Subcutaneous abdominal adipose tissue (tissue), 5 donors: ENCODE results near the gene ZCCHC17.

Experiments used
- H3K27ac ChIP-seq: one replicate; pipeline ENCODE4 v1.7.0; 2013; ENCODE audit warnings: low read depth, mild to moderate bottlenecking, inconsistent platforms, low read length, moderate library complexity
- H3K27me3 ChIP-seq, 5 donors: one replicate each; pipeline ENCODE4 v1.7.0; 2013; ENCODE audit warnings: low read length in 5 of 5, inconsistent platforms in 1 of 5; ENCODE audit not compliant: control insufficient read depth in 5 of 5, insufficient read depth in 4 of 5
- H3K36me3 ChIP-seq, 5 donors: one replicate each; pipeline ENCODE4 v1.7.0; 2013; ENCODE audit warnings: low read length in 5 of 5; ENCODE audit not compliant: control insufficient read depth in 5 of 5, insufficient read depth in 5 of 5
- H3K4me1 ChIP-seq, 5 donors: one replicate each; pipeline ENCODE4 v1.7.0; 2013; ENCODE audit warnings: low read length in 5 of 5, mild to moderate bottlenecking in 3 of 5, moderate library complexity in 1 of 5; ENCODE audit not compliant: control insufficient read depth in 5 of 5, insufficient read depth in 5 of 5
- H3K4me3 ChIP-seq, 5 donors: one replicate each; pipeline ENCODE4 v1.7.0; 2013; ENCODE audit warnings: low read length in 5 of 5, low read depth in 1 of 5
- H3K9ac ChIP-seq, 5 donors: one replicate each; pipeline ENCODE4 v1.7.0; 2013; ENCODE audit warnings: low read length in 5 of 5, mild to moderate bottlenecking in 4 of 5, moderate library complexity in 3 of 5
- H3K9me3 ChIP-seq, 5 donors: one replicate each; pipeline ENCODE4 v1.7.0; 2013; ENCODE audit warnings: low read length in 5 of 5; ENCODE audit not compliant: control insufficient read depth in 5 of 5
- donor health status: healthy.
- donor health status: healthy.
- donor health status: healthy.
- donor health status: healthy.
- donor health status: healthy.

Gene ZCCHC17

GRCh38 chr1:31302709-31303441 lies 6.0 kb downstream of the ZCCHC17 start:
- peaks cover 0 to 4% (median 0%) of the 10 kb centered on the region in 5 donors for H3K36me3 ChIP-seq
- no peaks in the 10 kb centered on the region for H3K27me3 ChIP-seq
- H3K9me3 ChIP-seq: no peaks in the 10 kb centered on the region
- no peak overlapping the region for H3K4me3 ChIP-seq
- H3K4me1 ChIP-seq: peaks cover 3 to 7% (median 5%) of the 10 kb centered on the region in 5 donors
- no peak overlapping the region for H3K27ac ChIP-seq
- H3K9ac ChIP-seq: no peak overlapping the region

- Histone ChIP-seq H3K9ac (no peak overlapping the region), H3K4me3 (no peak overlapping the region), H3K27ac (no peak overlapping the region), H3K27me3 (no peaks in the 10 kb centered on the region), H3K4me1 (peaks cover 0 to 1% (median 0%) of the 10 kb centered on the region in 5 donors), H3K9me3 (no peaks in the 10 kb centered on the region), H3K36me3 (peaks cover 7 to 17% (median 12%) of the 10 kb centered on the region in 5 donors)
Measured at GRCh38 chr1:31306278-31306677, 9.4 kb downstream of the ZCCHC17 start.

DNA sequence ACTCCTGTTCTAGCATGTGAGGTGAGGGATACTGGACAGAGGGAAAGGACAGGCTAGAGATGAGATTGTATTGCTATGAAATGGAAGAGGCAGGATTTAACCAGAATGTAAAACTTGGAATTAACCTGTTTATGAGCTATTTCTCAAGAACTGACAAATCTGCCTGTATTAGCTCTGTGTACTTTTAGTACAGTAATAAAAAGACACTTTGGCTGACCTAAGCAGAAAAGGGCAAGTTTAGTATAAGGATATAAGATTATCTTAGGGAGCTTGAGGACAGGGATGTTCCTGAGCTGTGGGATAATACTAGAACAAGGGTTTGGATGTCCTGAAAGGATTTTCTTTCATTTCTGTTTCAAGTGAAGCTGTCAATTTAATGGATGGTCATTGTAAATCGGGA lies 11.2 kb downstream of the ZCCHC17 start:
- H3K4me3 ChIP-seq: no peak overlapping the region

GRCh38 chr1:31310198-31310597 lies 13.4 kb downstream of the ZCCHC17 start:
- H3K9ac ChIP-seq: no peak overlapping the region
- peaks cover 0 to 7% (median 0%) of the 10 kb centered on the region in 5 donors for H3K4me1 ChIP-seq
- H3K9me3 ChIP-seq: no peaks in the 10 kb centered on the region
- no peaks in the 10 kb centered on the region for H3K27me3 ChIP-seq
- no peak overlapping the region for H3K27ac ChIP-seq
- H3K36me3 ChIP-seq: peaks cover 15 to 42% (median 23%) of the 10 kb centered on the region in 5 donors
- H3K4me3 ChIP-seq: no peak overlapping the region

More for the DNA sequence above, 11.2 kb downstream of the ZCCHC17 start:
- no peaks in the 10 kb centered on the region for H3K4me1 ChIP-seq
- no peaks in the 10 kb centered on the region for H3K27me3 ChIP-seq
- H3K9me3 ChIP-seq: no peaks in the 10 kb centered on the region
- no peak overlapping the region for H3K9ac ChIP-seq
- H3K27ac ChIP-seq: no peak overlapping the region
- H3K36me3 ChIP-seq: peaks cover 15 to 30% (median 20%) of the 10 kb centered on the region in 5 donors

DNA sequence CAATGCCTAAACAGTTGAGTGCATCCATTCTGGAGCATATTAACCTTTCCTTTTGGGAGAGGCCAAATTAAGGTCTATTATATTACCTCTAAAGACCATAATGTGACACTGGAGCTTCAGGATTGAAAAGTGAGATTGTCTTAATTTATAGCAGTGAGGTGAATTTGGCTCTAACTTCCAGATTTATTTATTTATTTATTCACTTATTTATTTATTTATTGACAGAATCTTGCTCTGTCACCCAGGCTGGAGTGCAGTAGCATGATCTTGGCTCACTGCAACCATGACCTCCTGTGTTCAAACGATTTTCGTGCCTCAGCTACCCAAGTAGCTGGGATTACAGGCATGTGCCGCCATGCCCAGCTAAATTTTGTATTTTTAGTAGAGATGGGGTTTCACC lies 19.1 kb downstream of the ZCCHC17 start:
- no peak overlapping the region for H3K27ac ChIP-seq
- no peaks in the 10 kb centered on the region for H3K27me3 ChIP-seq
- H3K9ac ChIP-seq: no peak overlapping the region
- H3K4me3 ChIP-seq: no peak overlapping the region
- peaks cover 0 to 7% (median 0%) of the 10 kb centered on the region in 5 donors for H3K4me1 ChIP-seq
- H3K36me3 ChIP-seq: peaks cover 39 to 65% (median 43%) of the 10 kb centered on the region in 5 donors
- H3K9me3 ChIP-seq: no peaks in the 10 kb centered on the region

DNA sequence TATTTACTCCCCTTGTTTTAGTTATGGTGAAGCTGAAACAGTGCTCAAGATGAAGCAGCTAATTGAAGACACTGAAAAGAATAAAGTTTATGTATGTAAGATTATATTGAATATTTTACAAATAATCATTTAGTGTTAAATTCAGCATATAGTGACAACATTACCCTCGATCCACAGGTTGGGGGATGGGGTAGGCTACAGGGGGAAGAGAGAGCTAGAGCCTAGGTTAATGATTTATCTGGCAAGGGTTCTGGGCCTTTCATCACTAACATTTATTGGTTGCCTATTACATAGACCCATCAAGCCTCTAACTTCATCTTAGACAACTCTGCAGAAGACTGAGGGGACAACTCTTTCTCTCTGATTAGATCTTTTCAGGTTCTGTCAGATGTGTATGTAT lies 21.3 kb downstream of the ZCCHC17 start:
- Histone ChIP-seq H3K27me3 (no peaks in the 10 kb centered on the region), H3K4me1 (peaks cover 0 to 7% (median 0%) of the 10 kb centered on the region in 5 donors), H3K36me3 (peaks cover 28 to 52% (median 35%) of the 10 kb centered on the region in 5 donors), H3K4me3 (no peak overlapping the region), H3K27ac (no peak overlapping the region), H3K9ac (no peak overlapping the region), H3K9me3 (no peaks in the 10 kb centered on the region)

DNA sequence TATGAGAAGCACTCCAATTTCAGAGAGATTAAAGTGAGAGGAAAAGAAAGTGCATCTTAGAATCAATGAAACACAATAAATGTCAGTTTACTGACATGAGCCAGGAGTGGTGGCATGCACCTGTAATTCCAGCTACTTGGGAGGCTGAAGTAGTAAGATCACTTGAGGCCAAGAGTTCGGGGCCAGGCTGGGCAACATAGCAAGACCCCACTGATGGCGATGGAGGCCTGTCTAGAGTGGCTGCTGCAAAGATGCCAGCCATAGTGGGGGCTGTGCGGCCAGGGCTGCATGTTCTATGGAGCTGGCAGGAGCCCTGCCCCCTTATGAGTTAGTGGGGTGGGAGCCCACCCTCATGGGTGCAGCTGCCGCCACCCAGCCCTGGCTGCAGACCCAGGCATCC lies 27.3 kb downstream of the ZCCHC17 start:
- Histone ChIP-seq H3K27me3 (no peaks in the 10 kb centered on the region), H3K4me1 (no peaks in the 10 kb centered on the region), H3K36me3 (peaks cover 18 to 33% (median 25%) of the 10 kb centered on the region in 5 donors), H3K9ac (no peak overlapping the region), H3K4me3 (no peak overlapping the region), H3K9me3 (no peaks in the 10 kb centered on the region), H3K27ac (no peak overlapping the region)

- Histone ChIP-seq H3K9ac (no peak overlapping the region), H3K4me3 (no peak overlapping the region), H3K4me1 (no peaks in the 10 kb centered on the region), H3K36me3 (peaks cover 16 to 30% (median 18%) of the 10 kb centered on the region in 5 donors), H3K27me3 (no peaks in the 10 kb centered on the region), H3K9me3 (no peaks in the 10 kb centered on the region), H3K27ac (no peak overlapping the region)
Measured at GRCh38 chr1:31324992-31325391, 28.2 kb downstream of the ZCCHC17 start.

GRCh38 chr1:31326461-31326860 lies 29.6 kb downstream of the ZCCHC17 start:
- Histone ChIP-seq H3K4me1 (no peaks in the 10 kb centered on the region), H3K36me3 (peaks cover 3 to 23% (median 11%) of the 10 kb centered on the region in 5 donors), H3K27me3 (no peaks in the 10 kb centered on the region), H3K9ac (no peak overlapping the region), H3K4me3 (no peak overlapping the region), H3K9me3 (no peaks in the 10 kb centered on the region), H3K27ac (no peak overlapping the region)

DNA sequence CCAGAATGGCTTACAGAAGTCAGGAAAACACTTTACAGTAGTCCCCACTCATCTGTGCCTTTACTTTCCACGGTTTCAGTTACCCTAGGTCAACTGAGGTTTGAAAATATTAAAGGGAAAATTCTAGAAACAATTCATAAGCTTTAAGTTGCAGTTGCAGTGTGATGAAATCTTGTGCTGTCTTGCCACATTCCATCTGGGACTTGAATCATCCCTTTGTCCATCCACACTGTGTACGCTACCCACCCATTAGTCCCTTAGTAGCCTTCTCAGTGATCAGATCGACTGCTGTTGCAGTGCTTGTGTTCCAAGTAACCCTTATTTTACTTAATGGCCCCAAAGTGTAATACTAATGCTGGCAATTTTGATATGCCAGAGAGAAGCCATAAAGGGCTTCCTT lies 30.5 kb downstream of the ZCCHC17 start:
- Histone ChIP-seq H3K9ac (no peak overlapping the region), H3K4me1 (no peaks in the 10 kb centered on the region), H3K36me3 (peaks cover 3 to 22% (median 11%) of the 10 kb centered on the region in 5 donors), H3K27ac (no peak overlapping the region), H3K9me3 (no peaks in the 10 kb centered on the region), H3K4me3 (no peak overlapping the region), H3K27me3 (no peaks in the 10 kb centered on the region)
